Stimulated activated naive CD8-positive, alpha-beta T cell treated with anti-CD3 and anti-CD28 coated beads, Interleukin-15, amount 100 ng/mL, for 72 hours (primary cell): ENCODE measurements around the gene MCEMP1.

ENCODE experiments used
- ATAC-seq: fragments of 150-1000 bp; cut with Tn5 transposase; 2 replicates; pipeline ENCODE4 v1.10.0; 2021; ENCODE audit warnings: mild to moderate bottlenecking, moderate library complexity
- DNase-seq, 2 donors: peaks; one replicate each; pipeline ENCODE4 v3.0.0; 2021 to 2022
- H3K27ac Mint-ChIP-seq, 2 donors: one replicate each; pipeline ENCODE4 v1.8.0; 2022; ENCODE audit warnings: mild to moderate bottlenecking in 2 of 2, mixed read lengths in 2 of 2, moderate library complexity in 2 of 2
- H3K27me3 Mint-ChIP-seq: one replicate; pipeline ENCODE4 v1.8.0; 2022; ENCODE audit warnings: mixed read lengths
- H3K4me1 Mint-ChIP-seq: one replicate; pipeline ENCODE4 v1.8.0; 2022; ENCODE audit warnings: mild to moderate bottlenecking, mixed read lengths
- H3K4me3 Mint-ChIP-seq, 2 donors: one replicate each; pipeline ENCODE4 v1.8.0; 2022; ENCODE audit warnings: mild to moderate bottlenecking in 2 of 2, mixed read lengths in 2 of 2, moderate library complexity in 1 of 2
- H3K9me3 Mint-ChIP-seq, 2 donors: one replicate each; pipeline ENCODE4 v1.8.0; 2022; ENCODE audit warnings: mixed read lengths in 2 of 2

Gene MCEMP1

GRCh38 chr19:7655581-7655980 is 21.3 kb upstream of the MCEMP1 start:
- H3K27ac Mint-ChIP-seq: peak overlapping the region in 1 of 2 donors; percentile 64
- no peaks in the 10 kb centered on the region for H3K27me3 Mint-ChIP-seq
- peak overlapping the region in 1 of 2 donors; percentile 12 for H3K4me3 Mint-ChIP-seq
- no peaks in the 10 kb centered on the region for H3K9me3 Mint-ChIP-seq
- H3K4me1 Mint-ChIP-seq: peaks cover 48% of the 10 kb centered on the region
- DNase-seq (no peak), ATAC-seq (no peak)

- Mint-ChIP-seq H3K9me3 (no peaks in the 10 kb centered on the region), H3K4me3 (peak overlapping the region; percentile 77 to 80)
- ATAC-seq: peak; percentile 88
These were observed 19.6 kb upstream of the MCEMP1 start for GRCh38 chr19:7657131-7657751.

GRCh38 chr19:7658219-7658686 is 18.6 kb upstream of the MCEMP1 start:
- ATAC-seq (peak; percentile 87), DNase-seq (peak; percentile 61 to 76)
- peak overlapping the region; percentile 77 to 80 for H3K4me3 Mint-ChIP-seq
- H3K4me1 Mint-ChIP-seq: peaks cover 34% of the 10 kb centered on the region
- H3K9me3 Mint-ChIP-seq: no peaks in the 10 kb centered on the region
- no peaks in the 10 kb centered on the region for H3K27me3 Mint-ChIP-seq
- H3K27ac Mint-ChIP-seq: peak overlapping the region; percentile 82 to 91

More at GRCh38 chr19:7657131-7657751, 19.6 kb upstream of the MCEMP1 start:
- H3K27me3 Mint-ChIP-seq: no peaks in the 10 kb centered on the region
- H3K27ac Mint-ChIP-seq: peak overlapping the region; percentile 82 to 91
- H3K4me1 Mint-ChIP-seq: peaks cover 44% of the 10 kb centered on the region
- DNase-seq: peak; percentile 64 to 80

GRCh38 chr19:7661744-7662538 is 14.9 kb upstream of the MCEMP1 start:
- Mint-ChIP-seq H3K4me1 (peaks cover 16% of the 10 kb centered on the region), H3K9me3 (no peaks in the 10 kb centered on the region), H3K4me3 (no peak overlapping the region), H3K27ac (peak overlapping the region in 1 of 2 donors; percentile 63), H3K27me3 (peaks cover 7% of the 10 kb centered on the region)
- DNase-seq: no peak
- ATAC-seq: no peak

- no peak for ATAC-seq
- peaks cover 10% of the 10 kb centered on the region for H3K27me3 Mint-ChIP-seq
- H3K27ac Mint-ChIP-seq: peak overlapping the region in 1 of 2 donors; percentile 71
- no peaks in the 10 kb centered on the region for H3K9me3 Mint-ChIP-seq
- H3K4me1 Mint-ChIP-seq: peaks cover 9% of the 10 kb centered on the region
- DNase-seq: no peak
- no peak overlapping the region for H3K4me3 Mint-ChIP-seq
These were observed 14.2 kb upstream of the MCEMP1 start for GRCh38 chr19:7662657-7663056.

GRCh38 chr19:7663706-7664105 is 13.2 kb upstream of the MCEMP1 start:
- H3K9me3 Mint-ChIP-seq: no peaks in the 10 kb centered on the region
- no peak for DNase-seq
- H3K4me1 Mint-ChIP-seq: no peaks in the 10 kb centered on the region
- no peak for ATAC-seq
- H3K4me3 Mint-ChIP-seq: no peak overlapping the region
- H3K27me3 Mint-ChIP-seq: peaks cover 12% of the 10 kb centered on the region
- H3K27ac Mint-ChIP-seq: no peak overlapping the region

- no peaks in the 10 kb centered on the region for H3K9me3 Mint-ChIP-seq
- peaks cover 25% of the 10 kb centered on the region for H3K27me3 Mint-ChIP-seq
- H3K4me1 Mint-ChIP-seq: peaks cover 11% of the 10 kb centered on the region
- no peak overlapping the region for H3K4me3 Mint-ChIP-seq
- no peak for ATAC-seq
- H3K27ac Mint-ChIP-seq: no peak overlapping the region
- DNase-seq: no peak
These were observed 11.8 kb upstream of the MCEMP1 start for GRCh38 chr19:7665076-7665475.

- Mint-ChIP-seq H3K27me3 (peaks cover 50% of the 10 kb centered on the region), H3K27ac (no peak within 1 kb of the TSS), H3K4me1 (peaks cover 18% of the 10 kb centered on the region), H3K4me3 (peak within 1 kb of the TSS; percentile 19 to 90), H3K9me3 (no peaks in the 10 kb centered on the region)
- DNase-seq (no peak), ATAC-seq (peak; percentile 66)
These were observed 8.0 kb upstream of the MCEMP1 start, which contains the start of gene RETN for GRCh38 chr19:7668842-7669241. TSS of gene RETN (plus strand) at chr19:7669049. CDS start at chr19:7669327, 278 bp downstream.

GRCh38 chr19:7669641-7670040 is 7.2 kb upstream of the MCEMP1 start:
- Mint-ChIP-seq H3K9me3 (no peaks in the 10 kb centered on the region), H3K27ac (no peak overlapping the region), H3K4me1 (peaks cover 26% of the 10 kb centered on the region), H3K27me3 (peaks cover 58% of the 10 kb centered on the region), H3K4me3 (peak overlapping the region in 1 of 2 donors; percentile 90)
- DNase-seq (no peak), ATAC-seq (no peak)

- Mint-ChIP-seq H3K4me3 (peak overlapping the region; percentile 83 to 90), H3K27ac (peak overlapping the region in 1 of 2 donors; percentile 76), H3K27me3 (peaks cover 64% of the 10 kb centered on the region), H3K9me3 (no peaks in the 10 kb centered on the region), H3K4me1 (peaks cover 28% of the 10 kb centered on the region)
- ATAC-seq (peak; percentile 69), DNase-seq (no peak)
These were observed 6.6 kb upstream of the MCEMP1 start for GRCh38 chr19:7670150-7670783.

GRCh38 chr19:7670790-7671189 is 6.1 kb upstream of the MCEMP1 start:
- Mint-ChIP-seq H3K4me1 (peaks cover 31% of the 10 kb centered on the region), H3K4me3 (peak overlapping the region; percentile 83 to 90), H3K27ac (peak overlapping the region in 1 of 2 donors; percentile 71), H3K27me3 (peaks cover 70% of the 10 kb centered on the region), H3K9me3 (no peaks in the 10 kb centered on the region)
- DNase-seq: no peak
- ATAC-seq: no peak

GRCh38 chr19:7672522-7672921 is 4.4 kb upstream of the MCEMP1 start:
- Mint-ChIP-seq H3K4me1 (peaks cover 48% of the 10 kb centered on the region), H3K27ac (no peak overlapping the region), H3K9me3 (no peaks in the 10 kb centered on the region), H3K27me3 (peaks cover 76% of the 10 kb centered on the region), H3K4me3 (no peak overlapping the region)
- ATAC-seq: no peak
- no peak for DNase-seq

GRCh38 chr19:7674010-7675005 is 2.6 kb upstream of the MCEMP1 start:
- Mint-ChIP-seq H3K27me3 (peaks cover 80% of the 10 kb centered on the region), H3K9me3 (no peaks in the 10 kb centered on the region), H3K27ac (no peak overlapping the region), H3K4me1 (peaks cover 62% of the 10 kb centered on the region), H3K4me3 (no peak overlapping the region)
- ATAC-seq: peak; percentile 38
- no peak for DNase-seq

- peak overlapping the region in 1 of 2 donors; percentile 67 for H3K4me3 Mint-ChIP-seq
These were observed 514 bp upstream of the MCEMP1 start for GRCh38 chr19:7676376-7676775.

More at GRCh38 chr19:7676376-7676775, 514 bp upstream of the MCEMP1 start:
- no peaks in the 10 kb centered on the region for H3K9me3 Mint-ChIP-seq
- no peak for DNase-seq
- peaks cover 59% of the 10 kb centered on the region for H3K27me3 Mint-ChIP-seq
- peaks cover 62% of the 10 kb centered on the region for H3K4me1 Mint-ChIP-seq
- no peak overlapping the region for H3K27ac Mint-ChIP-seq
- no peak for ATAC-seq
